Left hindlimb (tissue), 1 donor: ENCODE results near the gene SUB1.

Experiments used
- DNase-seq: peaks from one replicate; pipeline ENCODE4 v3.0.0-alpha.2; 2018

Gene SUB1

DNA sequence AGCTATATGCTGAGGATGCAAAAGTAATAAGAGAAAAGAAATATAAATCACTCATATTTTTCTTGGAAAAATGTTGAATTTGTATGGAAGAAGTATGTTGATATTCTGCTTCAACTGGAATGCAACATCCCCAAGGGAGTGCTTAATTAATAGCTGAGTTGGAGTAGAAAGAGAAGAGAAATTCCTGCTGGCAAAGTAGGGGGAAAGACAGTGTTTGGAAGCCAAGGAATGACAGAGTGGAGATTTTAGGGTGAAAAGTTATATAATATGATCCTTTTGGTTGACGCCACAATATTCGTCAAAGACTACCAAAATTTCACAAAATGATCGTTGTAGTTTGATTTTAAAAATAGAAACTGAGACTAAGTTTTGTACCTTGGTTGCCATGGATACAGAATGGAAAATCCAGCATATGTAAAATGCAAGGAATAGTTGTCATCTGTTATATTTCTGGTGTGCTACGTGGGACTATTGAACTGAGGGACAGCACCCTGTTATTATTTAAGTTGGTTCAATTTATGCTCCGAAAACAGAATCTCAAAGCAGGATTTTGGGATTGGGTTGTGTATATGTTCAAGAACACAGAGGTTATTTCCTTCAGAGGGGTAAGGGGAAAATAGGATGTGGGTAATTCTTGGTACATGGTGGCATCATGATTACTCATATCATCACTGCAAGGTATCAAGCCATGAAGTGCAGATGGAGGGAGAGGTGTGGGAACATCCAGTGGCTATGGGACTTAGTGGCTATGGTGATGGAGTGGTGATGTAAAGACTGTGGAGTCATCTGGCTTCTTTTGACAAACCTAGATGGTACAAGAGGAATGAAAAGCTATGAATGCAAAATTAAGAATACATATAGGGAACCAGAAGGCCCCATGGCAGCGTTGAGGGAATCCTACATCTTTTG is 61.0 kb downstream of the SUB1 start:
- DNase-seq = no peak

DNA sequence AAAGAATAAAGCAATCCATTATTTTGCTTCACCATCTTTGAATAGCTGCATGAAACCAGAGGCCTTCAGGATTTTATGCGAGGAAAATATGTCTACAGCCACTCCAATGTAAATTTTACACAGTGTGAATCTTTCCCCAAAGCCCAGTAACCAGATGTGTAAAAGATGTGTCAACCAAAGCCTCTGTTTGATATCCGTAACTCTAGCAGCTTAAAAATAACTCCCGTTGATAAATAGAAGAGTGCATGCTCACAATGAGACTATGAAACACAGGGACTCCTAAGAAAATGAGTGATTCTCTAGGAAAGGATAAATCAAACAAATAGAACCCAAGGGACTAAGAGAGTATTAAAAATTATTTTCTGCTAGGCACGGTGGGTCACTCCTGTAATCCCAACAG is 65.7 kb downstream of the SUB1 start:
- no peak for DNase-seq

DNA sequence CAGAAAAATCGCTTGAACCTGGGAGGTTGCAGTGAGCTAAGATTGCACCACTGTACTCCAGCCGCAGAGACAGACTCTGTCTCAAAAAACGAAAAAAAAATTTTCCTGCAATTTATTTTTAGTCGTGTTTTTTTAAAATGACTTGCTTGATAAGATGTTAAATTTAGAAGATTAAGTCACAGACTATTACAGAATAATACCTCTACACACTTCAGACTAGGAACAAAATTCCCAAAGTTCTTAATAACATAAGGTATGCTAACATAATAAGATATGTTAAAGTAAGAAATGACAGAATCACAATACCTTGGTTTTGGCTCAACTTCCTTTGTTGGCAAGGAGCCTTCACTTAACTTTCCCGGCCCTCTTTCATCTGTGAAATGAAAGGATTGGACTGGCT is 66.3 kb downstream of the SUB1 start:
- no peak for DNase-seq
